Neural cell (in vitro differentiated cells): ENCODE data around the gene FHAD1. TPM values are rescaled to one million over a fixed set of nuclear protein-coding genes. Genes with fewer than 3 reads are reported as not detected.

Experiments used
- H2AFZ ChIP-seq: fragments of 200-600, 300-800 bp; sonication (generic), shearing (Covaris generic); 2 replicates; pipeline ENCODE4 v1.6.0; 2014; ENCODE audit warnings: low read depth, mild to moderate bottlenecking, antibody characterized with exemption, low read length, moderate library complexity
- H3F3A ChIP-seq: fragments of 200-600 bp; shearing (Covaris generic); 2 replicates; pipeline ENCODE4 v1.6.1; 2016; ENCODE audit warnings: mild to moderate bottlenecking, moderate library complexity, mixed read lengths, antibody characterized with exemption, low read length; ENCODE audit not compliant: insufficient read depth, poor library complexity, severe bottlenecking
- H3K27ac ChIP-seq: fragments of 200-600, 300-800 bp; sonication (generic), shearing (Covaris generic); 2 replicates; pipeline ENCODE4 v1.5.1; 2014; ENCODE audit warnings: mild to moderate bottlenecking, low read length, moderate library complexity
- H3K27me3 ChIP-seq: fragments of 300-800, 200-600 bp; sonication (generic), shearing (Covaris generic); 2 replicates; pipeline ENCODE4 v1.6.0; 2014; ENCODE audit warnings: mild to moderate bottlenecking, low read depth, low read length, moderate library complexity; ENCODE audit not compliant: insufficient read depth
- H3K36me3 ChIP-seq: fragments of 300-800, 200-600 bp; sonication (generic), shearing (Covaris generic); 2 replicates; pipeline ENCODE4 v1.5.1; 2014; ENCODE audit warnings: mild to moderate bottlenecking, antibody characterized with exemption, low read length, moderate library complexity; ENCODE audit not compliant: insufficient read depth
- H3K4me2 ChIP-seq: fragments of 300-800, 200-600 bp; sonication (generic), shearing (Covaris generic); 2 replicates; pipeline ENCODE4 v1.6.0; 2014; ENCODE audit warnings: mild to moderate bottlenecking, low read length
- H3K4me3 ChIP-seq: fragments of 300-800, 200-600 bp; sonication (generic), shearing (Covaris generic); 2 replicates; pipeline ENCODE4 v1.5.1; 2014; ENCODE audit warnings: mild to moderate bottlenecking, low read length, moderate library complexity
- H3K79me2 ChIP-seq: fragments of 200-600 bp; shearing (Covaris generic); replicated peaks from 2 replicates; pipeline ENCODE4 v1.6.0; 2014; ENCODE audit warnings: mild to moderate bottlenecking, low read length, moderate library complexity; ENCODE audit not compliant: insufficient read depth
- H3K9ac ChIP-seq: fragments of 300-800, 200-600 bp; sonication (generic), shearing (Covaris generic); 2 replicates; pipeline ENCODE4 v1.6.1; 2016; ENCODE audit warnings: mild to moderate bottlenecking, low read length, mixed read lengths
- H3K9me2 ChIP-seq: fragments of 200-600 bp; shearing (Covaris generic); 2 replicates; pipeline ENCODE4 v1.6.1; 2016; ENCODE audit warnings: mild to moderate bottlenecking, low read length, mixed read lengths; ENCODE audit not compliant: insufficient read depth
- H3K9me3 ChIP-seq: fragments of 200-600, 300-800 bp; sonication (generic), shearing (Covaris generic); 2 replicates; pipeline ENCODE4 v1.6.1; 2016; ENCODE audit warnings: mild to moderate bottlenecking, mixed run types, low read length, moderate library complexity, mixed read lengths
- H4K20me1 ChIP-seq: fragments of 200-600 bp; shearing (Covaris generic); 2 replicates; pipeline ENCODE4 v1.6.1; 2016; ENCODE audit warnings: mild to moderate bottlenecking, mixed run types; ENCODE audit not compliant: insufficient read depth
- EP300 ChIP-seq: fragments of 450-650 bp; conservative IDR thresholded peaks from 2 replicates; pipeline ENCODE4 v1.6.1; 2014; ENCODE audit warnings: antibody characterized with exemption, mild to moderate bottlenecking, moderate library complexity; ENCODE audit not compliant: poor library complexity, severe bottlenecking
- EZH2 ChIP-seq: fragments of 200-600, 300-800 bp; shearing (Covaris generic), sonication (generic); IDR thresholded peaks from 2 replicates; pipeline ENCODE4 v1.6.1; 2014; ENCODE audit warnings: antibody characterized with exemption, low read length, borderline replicate concordance, mild to moderate bottlenecking; ENCODE audit not compliant: insufficient read depth, poor library complexity, severe bottlenecking
- MXI1 ChIP-seq: fragments of 450-650 bp; conservative IDR thresholded peaks from 2 replicates; pipeline ENCODE4 v1.6.1; 2014; ENCODE audit warnings: antibody characterized with exemption, mild to moderate bottlenecking; ENCODE audit not compliant: poor library complexity, severe bottlenecking
- POLR2AphosphoS5 ChIP-seq: IDR thresholded peaks from 2 replicates; pipeline ENCODE4 v1.6.1; 2012
- RAD21 ChIP-seq: fragments of 450-650 bp; conservative IDR thresholded peaks from 2 replicates; pipeline ENCODE4 v1.6.1; 2014; ENCODE audit warnings: antibody characterized with exemption, mild to moderate bottlenecking, moderate library complexity
- SMC3 ChIP-seq: fragments of 450-650 bp; conservative IDR thresholded peaks from 2 replicates; pipeline ENCODE4 v1.6.1; 2014; ENCODE audit warnings: antibody characterized with exemption, mild to moderate bottlenecking, moderate library complexity; ENCODE audit not compliant: poor library complexity
- TAF1 ChIP-seq: IDR thresholded peaks from 2 replicates; pipeline ENCODE4 v1.6.1; 2012; ENCODE audit warnings: low read depth
- polyA plus RNA-seq: library from polyadenylated mRNA; depleted of rRNA; stranded (reverse); fragments of >200 nt; gene quantifications from 2 replicates; pipeline ENCODE4 v1.2.3, GENCODE V29; 2014
- TF ChIP-seq, protein P1 (sequence below): IDR thresholded peaks from 2 replicates; pipeline ENCODE4 v1.6.1; 2012; ENCODE audit warnings: borderline replicate concordance
- TF ChIP-seq, protein P2 (sequence below): fragments of 450-650 bp; IDR thresholded peaks from 2 replicates; pipeline ENCODE4 v1.5.1; 2014; ENCODE audit warnings: antibody characterized with exemption, mild to moderate bottlenecking, moderate library complexity; ENCODE audit not compliant: poor library complexity, severe bottlenecking

Gene FHAD1
- polyA plus RNA-seq, 1 donor from 2014 or later: 0.46 TPM

DNA sequence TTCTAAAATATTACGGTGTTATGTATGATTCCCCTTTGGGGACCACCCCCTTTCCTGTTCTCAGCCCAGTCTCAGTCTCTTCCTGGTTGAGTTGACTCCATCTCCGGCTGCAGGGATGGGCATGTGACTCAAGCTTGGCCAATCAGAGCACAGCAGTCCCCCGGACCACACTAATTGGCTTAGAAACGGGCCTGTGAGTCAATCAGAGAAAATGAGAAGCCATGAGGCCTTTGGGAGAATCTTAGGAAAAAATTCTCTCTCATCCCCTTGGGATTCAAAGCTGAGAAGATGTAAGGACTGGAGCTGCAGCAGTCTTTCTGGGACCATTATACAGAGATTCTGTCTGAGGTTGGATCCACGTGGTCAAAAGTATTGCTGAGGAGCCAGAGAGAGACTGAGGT lies 10.7 kb upstream of the FHAD1 start:
- H3K36me3 ChIP-seq: no peaks in the 10 kb centered on the region
- no peaks in the 10 kb centered on the region for H3K9me2 ChIP-seq
- no peaks in the 10 kb centered on the region for H3K27me3 ChIP-seq
- H2AFZ ChIP-seq: no peak overlapping the region
- no peak overlapping the region for H3K4me2 ChIP-seq
- H3K9me3 ChIP-seq: no peaks in the 10 kb centered on the region
- no peaks in the 10 kb centered on the region for H3F3A ChIP-seq
- no peaks in the 10 kb centered on the region for H3K79me2 ChIP-seq
- H4K20me1 ChIP-seq: no peaks in the 10 kb centered on the region
- H3K4me3 ChIP-seq: no peak overlapping the region
- H3K27ac ChIP-seq: no peak overlapping the region
- no peak overlapping the region for H3K9ac ChIP-seq
- TF ChIP-seq RAD21 (no peak), EP300 (no peak), MXI1 (no peak), SMC3 (no peak), POLR2AphosphoS5 (no peak), EZH2 (no peak), TAF1 (no peak)
- TF ChIP-seq, protein P1, sequence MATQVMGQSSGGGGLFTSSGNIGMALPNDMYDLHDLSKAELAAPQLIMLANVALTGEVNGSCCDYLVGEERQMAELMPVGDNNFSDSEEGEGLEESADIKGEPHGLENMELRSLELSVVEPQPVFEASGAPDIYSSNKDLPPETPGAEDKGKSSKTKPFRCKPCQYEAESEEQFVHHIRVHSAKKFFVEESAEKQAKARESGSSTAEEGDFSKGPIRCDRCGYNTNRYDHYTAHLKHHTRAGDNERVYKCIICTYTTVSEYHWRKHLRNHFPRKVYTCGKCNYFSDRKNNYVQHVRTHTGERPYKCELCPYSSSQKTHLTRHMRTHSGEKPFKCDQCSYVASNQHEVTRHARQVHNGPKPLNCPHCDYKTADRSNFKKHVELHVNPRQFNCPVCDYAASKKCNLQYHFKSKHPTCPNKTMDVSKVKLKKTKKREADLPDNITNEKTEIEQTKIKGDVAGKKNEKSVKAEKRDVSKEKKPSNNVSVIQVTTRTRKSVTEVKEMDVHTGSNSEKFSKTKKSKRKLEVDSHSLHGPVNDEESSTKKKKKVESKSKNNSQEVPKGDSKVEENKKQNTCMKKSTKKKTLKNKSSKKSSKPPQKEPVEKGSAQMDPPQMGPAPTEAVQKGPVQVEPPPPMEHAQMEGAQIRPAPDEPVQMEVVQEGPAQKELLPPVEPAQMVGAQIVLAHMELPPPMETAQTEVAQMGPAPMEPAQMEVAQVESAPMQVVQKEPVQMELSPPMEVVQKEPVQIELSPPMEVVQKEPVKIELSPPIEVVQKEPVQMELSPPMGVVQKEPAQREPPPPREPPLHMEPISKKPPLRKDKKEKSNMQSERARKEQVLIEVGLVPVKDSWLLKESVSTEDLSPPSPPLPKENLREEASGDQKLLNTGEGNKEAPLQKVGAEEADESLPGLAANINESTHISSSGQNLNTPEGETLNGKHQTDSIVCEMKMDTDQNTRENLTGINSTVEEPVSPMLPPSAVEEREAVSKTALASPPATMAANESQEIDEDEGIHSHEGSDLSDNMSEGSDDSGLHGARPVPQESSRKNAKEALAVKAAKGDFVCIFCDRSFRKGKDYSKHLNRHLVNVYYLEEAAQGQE: no peak
- TF ChIP-seq, protein P2, sequence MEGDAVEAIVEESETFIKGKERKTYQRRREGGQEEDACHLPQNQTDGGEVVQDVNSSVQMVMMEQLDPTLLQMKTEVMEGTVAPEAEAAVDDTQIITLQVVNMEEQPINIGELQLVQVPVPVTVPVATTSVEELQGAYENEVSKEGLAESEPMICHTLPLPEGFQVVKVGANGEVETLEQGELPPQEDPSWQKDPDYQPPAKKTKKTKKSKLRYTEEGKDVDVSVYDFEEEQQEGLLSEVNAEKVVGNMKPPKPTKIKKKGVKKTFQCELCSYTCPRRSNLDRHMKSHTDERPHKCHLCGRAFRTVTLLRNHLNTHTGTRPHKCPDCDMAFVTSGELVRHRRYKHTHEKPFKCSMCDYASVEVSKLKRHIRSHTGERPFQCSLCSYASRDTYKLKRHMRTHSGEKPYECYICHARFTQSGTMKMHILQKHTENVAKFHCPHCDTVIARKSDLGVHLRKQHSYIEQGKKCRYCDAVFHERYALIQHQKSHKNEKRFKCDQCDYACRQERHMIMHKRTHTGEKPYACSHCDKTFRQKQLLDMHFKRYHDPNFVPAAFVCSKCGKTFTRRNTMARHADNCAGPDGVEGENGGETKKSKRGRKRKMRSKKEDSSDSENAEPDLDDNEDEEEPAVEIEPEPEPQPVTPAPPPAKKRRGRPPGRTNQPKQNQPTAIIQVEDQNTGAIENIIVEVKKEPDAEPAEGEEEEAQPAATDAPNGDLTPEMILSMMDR: no peak

- H3K9me2 ChIP-seq: no peaks in the 10 kb centered on the region
- H3K27ac ChIP-seq: no peak overlapping the region
- no peaks in the 10 kb centered on the region for H3K9me3 ChIP-seq
- H3K79me2 ChIP-seq: no peaks in the 10 kb centered on the region
- H3K27me3 ChIP-seq: no peaks in the 10 kb centered on the region
- no peak for TF ChIP-seq MXI1
- TF ChIP-seq TAF1: no peak
- TF ChIP-seq POLR2AphosphoS5: no peak
- no peak for TF ChIP-seq SMC3
- no peak for TF ChIP-seq EZH2
- no peak for TF ChIP-seq EP300
- no peak for TF ChIP-seq RAD21
- TF ChIP-seq, protein P2: no peak
- TF ChIP-seq, protein P1: no peak
- no peak overlapping the region for H3K4me2 ChIP-seq
- H3K4me3 ChIP-seq: no peak overlapping the region
- no peaks in the 10 kb centered on the region for H3K36me3 ChIP-seq
- no peak overlapping the region for H3K9ac ChIP-seq
- no peaks in the 10 kb centered on the region for H3F3A ChIP-seq
- no peaks in the 10 kb centered on the region for H4K20me1 ChIP-seq
- no peak overlapping the region for H2AFZ ChIP-seq
Measured at GRCh38 chr1:15236746-15237145, 10.3 kb upstream of the FHAD1 start.
